ENCODE data around the gene CTBP1. TPM values are rescaled to one million over a fixed set of nuclear protein-coding genes. Genes with fewer than 3 reads are reported as not detected.

CTBP1 gene
- total and polyA plus RNA-seq, 2 donors from 2014 or later, result 96.1 to 170 TPM

DNA sequence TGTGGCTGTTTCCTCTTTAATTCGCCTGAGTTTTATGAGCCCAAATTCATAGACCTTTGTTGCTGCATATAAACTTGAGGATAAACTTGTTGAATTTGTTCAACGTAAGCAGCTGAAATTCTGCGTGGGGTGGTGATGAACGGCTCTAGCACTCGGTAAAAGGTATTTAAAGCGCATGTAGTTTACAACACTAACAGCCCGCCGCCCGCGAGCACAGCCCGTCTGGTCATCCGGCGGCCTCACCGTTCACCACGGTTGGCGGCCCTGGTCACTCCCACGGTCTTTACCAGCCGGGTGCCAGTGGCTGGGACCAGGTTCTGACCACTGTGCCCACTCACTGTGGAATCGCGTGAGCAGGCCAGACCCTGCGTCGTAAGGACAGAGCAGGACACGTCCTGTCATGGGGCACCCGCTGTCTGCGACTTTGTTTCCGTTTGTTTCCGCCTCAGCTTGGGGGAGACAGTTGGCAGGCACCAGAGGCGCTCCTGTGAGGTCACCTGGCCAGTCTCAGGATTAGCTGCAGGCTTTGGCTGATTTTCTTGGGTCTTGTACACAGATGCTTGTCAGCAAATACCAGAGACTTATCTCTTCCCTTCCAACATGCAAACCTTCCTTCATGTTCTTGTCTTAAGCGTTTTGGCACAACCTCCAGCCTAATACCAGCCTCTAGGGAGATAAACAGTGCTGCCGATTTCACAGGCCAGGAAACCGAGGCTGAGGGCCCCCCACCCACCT is 39.8 kb downstream of the CTBP1 start:
- Histone ChIP-seq H3K4me3 (ENCODE audit: low read length in 3 of 3) (no peak overlapping the region), H3K9ac (ENCODE audit: low read length in 3 of 3) (no peak overlapping the region), H3K4me1 (ENCODE audit: control insufficient read depth in 2 of 3, insufficient read depth in 2 of 3, low read depth in 1 of 3, low read length in 3 of 3) (peaks cover 0 to 9% (median 0%) of the 10 kb centered on the region in 3 donors), H3K36me3 (ENCODE audit: control insufficient read depth in 2 of 3, insufficient read depth in 3 of 3, low read length in 3 of 3) (peaks cover 0 to 5% (median 0%) of the 10 kb centered on the region in 3 donors), H3K27ac (ENCODE audit: low read depth in 2 of 2, low read length in 2 of 2) (peak overlapping the region; percentile 37 to 69), H3K9me3 (ENCODE audit: control insufficient read depth in 2 of 3, insufficient read depth in 1 of 3, low read length in 3 of 3) (no peaks in the 10 kb centered on the region), H3K27me3 (ENCODE audit: control insufficient read depth, insufficient read depth, low read length) (no peaks in the 10 kb centered on the region)
- DNase-seq (peak in 2 of 5 donors; percentile 58 to 63), FAIRE-seq (no peak)
- intact Hi-C loops (cut with DNase I), result no loop called here
- TF ChIP-seq, protein P1, sequence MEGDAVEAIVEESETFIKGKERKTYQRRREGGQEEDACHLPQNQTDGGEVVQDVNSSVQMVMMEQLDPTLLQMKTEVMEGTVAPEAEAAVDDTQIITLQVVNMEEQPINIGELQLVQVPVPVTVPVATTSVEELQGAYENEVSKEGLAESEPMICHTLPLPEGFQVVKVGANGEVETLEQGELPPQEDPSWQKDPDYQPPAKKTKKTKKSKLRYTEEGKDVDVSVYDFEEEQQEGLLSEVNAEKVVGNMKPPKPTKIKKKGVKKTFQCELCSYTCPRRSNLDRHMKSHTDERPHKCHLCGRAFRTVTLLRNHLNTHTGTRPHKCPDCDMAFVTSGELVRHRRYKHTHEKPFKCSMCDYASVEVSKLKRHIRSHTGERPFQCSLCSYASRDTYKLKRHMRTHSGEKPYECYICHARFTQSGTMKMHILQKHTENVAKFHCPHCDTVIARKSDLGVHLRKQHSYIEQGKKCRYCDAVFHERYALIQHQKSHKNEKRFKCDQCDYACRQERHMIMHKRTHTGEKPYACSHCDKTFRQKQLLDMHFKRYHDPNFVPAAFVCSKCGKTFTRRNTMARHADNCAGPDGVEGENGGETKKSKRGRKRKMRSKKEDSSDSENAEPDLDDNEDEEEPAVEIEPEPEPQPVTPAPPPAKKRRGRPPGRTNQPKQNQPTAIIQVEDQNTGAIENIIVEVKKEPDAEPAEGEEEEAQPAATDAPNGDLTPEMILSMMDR (IDR thresholded peaks at IDR 0.05; ENCODE audit: borderline replicate concordance, extremely low read depth, insufficient read depth), result no peak

DNA sequence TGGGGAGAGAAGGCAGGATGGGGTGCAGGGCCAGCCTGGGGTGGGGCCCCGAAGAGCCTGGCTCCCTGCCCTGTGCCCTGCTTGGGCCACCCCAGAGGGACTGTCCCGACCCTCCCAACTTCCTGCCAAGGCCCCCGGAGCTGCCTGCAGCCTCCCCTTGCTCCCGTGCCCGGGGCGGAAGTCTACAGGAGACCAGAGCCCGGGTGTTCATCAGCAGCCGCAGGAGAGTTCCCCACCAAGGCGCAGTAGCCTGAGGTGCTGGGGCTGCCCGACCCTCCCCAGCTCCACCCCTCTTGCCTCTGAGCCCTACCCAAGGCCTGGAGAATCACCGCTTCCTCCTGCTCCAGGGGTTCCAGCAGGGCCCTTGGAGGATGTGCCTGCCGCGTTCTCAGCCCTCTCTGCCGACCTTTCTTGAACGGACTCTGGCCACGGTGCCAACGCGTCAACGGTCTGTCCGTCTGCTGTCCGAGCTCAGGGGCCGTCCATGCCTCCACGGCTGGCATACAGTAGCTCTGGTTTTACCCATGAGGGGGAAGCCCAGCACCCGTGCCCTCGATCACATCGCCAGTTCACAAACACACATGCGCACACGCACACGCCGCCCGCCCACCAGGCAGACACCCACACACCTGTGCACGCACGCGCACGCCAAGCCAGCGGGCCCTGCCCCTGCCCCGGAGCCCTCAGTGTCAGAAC is 40.5 kb downstream of the CTBP1 start:
- peaks cover 0 to 9% (median 0%) of the 10 kb centered on the region in 3 donors for H3K4me1 ChIP-seq (ENCODE audit: control insufficient read depth in 2 of 3, insufficient read depth in 2 of 3, low read depth in 1 of 3, low read length in 3 of 3)
- DNase-seq, result peak in 4 of 5 donors; percentile 47 to 73 (median 58)
- H3K27ac ChIP-seq (ENCODE audit: low read depth in 2 of 2, low read length in 2 of 2), result peak overlapping the region in 1 of 2 donors; percentile 37
- intact Hi-C loops (cut with DNase I), result no loop called here
- H3K27me3 ChIP-seq (ENCODE audit: control insufficient read depth, insufficient read depth, low read length), result no peaks in the 10 kb centered on the region
- no peak overlapping the region for H3K9ac ChIP-seq (ENCODE audit: low read length in 3 of 3)
- peaks cover 0 to 5% (median 0%) of the 10 kb centered on the region in 3 donors for H3K36me3 ChIP-seq (ENCODE audit: control insufficient read depth in 2 of 3, insufficient read depth in 3 of 3, low read length in 3 of 3)
- TF ChIP-seq, protein P1 (IDR thresholded peaks at IDR 0.05; ENCODE audit: borderline replicate concordance, extremely low read depth, insufficient read depth), result no peak
- no peak for FAIRE-seq
- no peak overlapping the region for H3K4me3 ChIP-seq (ENCODE audit: low read length in 3 of 3)
- H3K9me3 ChIP-seq (ENCODE audit: control insufficient read depth in 2 of 3, insufficient read depth in 1 of 3, low read length in 3 of 3), result no peaks in the 10 kb centered on the region

DNA sequence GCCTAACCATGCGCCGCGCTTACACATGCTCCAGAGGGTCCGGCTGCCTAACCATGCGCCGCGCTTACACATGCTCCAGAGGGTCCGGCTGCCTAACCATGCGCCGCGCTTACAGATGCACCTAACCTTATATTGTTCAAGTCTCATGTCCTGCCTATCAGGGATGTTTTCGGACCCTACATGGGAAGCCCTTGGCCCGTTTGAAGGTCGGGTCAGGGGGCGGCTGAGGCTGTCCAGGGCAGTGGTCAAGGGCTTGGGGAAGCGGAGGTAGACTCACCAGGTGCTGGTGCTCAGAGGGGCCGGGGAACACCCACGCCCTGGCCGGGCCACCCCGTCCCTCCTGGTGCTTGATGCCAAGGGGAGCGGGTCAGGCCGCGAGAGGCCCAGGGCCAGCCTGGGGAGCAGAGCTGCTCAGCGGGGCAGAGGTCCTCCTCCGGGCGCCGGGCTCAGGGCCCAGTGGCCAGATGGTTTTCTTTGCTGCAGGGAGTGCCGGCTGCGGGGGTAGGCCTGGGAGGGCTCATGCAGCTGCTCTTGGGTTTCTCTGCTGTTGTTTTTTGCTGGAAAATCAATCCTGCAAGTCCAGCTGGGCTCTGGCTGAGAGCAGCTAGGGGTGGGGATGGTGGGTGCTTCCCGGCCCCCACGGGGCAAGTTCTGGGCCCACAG is 41.2 kb downstream of the CTBP1 start:
- H3K4me3 ChIP-seq (ENCODE audit: low read length in 3 of 3), result no peak overlapping the region
- DNase-seq (peak; percentile 82 to 92 (median 84)), FAIRE-seq (no peak)
- no peak overlapping the region for H3K9ac ChIP-seq (ENCODE audit: low read length in 3 of 3)
- peaks cover 0 to 10% (median 0%) of the 10 kb centered on the region in 3 donors for H3K4me1 ChIP-seq (ENCODE audit: control insufficient read depth in 2 of 3, insufficient read depth in 2 of 3, low read depth in 1 of 3, low read length in 3 of 3)
- H3K36me3 ChIP-seq (ENCODE audit: control insufficient read depth in 2 of 3, insufficient read depth in 3 of 3, low read length in 3 of 3), result peaks cover 0 to 5% (median 0%) of the 10 kb centered on the region in 3 donors
- no peaks in the 10 kb centered on the region for H3K27me3 ChIP-seq (ENCODE audit: control insufficient read depth, insufficient read depth, low read length)
- intact Hi-C loops (cut with DNase I), result no loop called here
- no peak overlapping the region for H3K27ac ChIP-seq (ENCODE audit: low read depth in 2 of 2, low read length in 2 of 2)
- no peaks in the 10 kb centered on the region for H3K9me3 ChIP-seq (ENCODE audit: control insufficient read depth in 2 of 3, insufficient read depth in 1 of 3, low read length in 3 of 3)
- TF ChIP-seq, protein P1 (IDR thresholded peaks at IDR 0.05; ENCODE audit: borderline replicate concordance, extremely low read depth, insufficient read depth), result no peak
